ENCODE measurements around the gene ABCB11.

The ABCB11 gene

GRCh38 chr2:168997118-168997521, 34.0 kb downstream of the ABCB11 start:
- in situ Hi-C loops (cut with HindIII; ENCODE audit: low sequenced_read_pairs), result no loop called here
- H3K4me3 ChIP-seq (ENCODE audit: low read depth, low read length), result no peak overlapping the region
- DNase-seq (ENCODE audit: low read depth), result peak; percentile 12
- TF ChIP-seq, protein P1, sequence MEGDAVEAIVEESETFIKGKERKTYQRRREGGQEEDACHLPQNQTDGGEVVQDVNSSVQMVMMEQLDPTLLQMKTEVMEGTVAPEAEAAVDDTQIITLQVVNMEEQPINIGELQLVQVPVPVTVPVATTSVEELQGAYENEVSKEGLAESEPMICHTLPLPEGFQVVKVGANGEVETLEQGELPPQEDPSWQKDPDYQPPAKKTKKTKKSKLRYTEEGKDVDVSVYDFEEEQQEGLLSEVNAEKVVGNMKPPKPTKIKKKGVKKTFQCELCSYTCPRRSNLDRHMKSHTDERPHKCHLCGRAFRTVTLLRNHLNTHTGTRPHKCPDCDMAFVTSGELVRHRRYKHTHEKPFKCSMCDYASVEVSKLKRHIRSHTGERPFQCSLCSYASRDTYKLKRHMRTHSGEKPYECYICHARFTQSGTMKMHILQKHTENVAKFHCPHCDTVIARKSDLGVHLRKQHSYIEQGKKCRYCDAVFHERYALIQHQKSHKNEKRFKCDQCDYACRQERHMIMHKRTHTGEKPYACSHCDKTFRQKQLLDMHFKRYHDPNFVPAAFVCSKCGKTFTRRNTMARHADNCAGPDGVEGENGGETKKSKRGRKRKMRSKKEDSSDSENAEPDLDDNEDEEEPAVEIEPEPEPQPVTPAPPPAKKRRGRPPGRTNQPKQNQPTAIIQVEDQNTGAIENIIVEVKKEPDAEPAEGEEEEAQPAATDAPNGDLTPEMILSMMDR (IDR thresholded peaks at IDR 0.05; ENCODE audit: low read depth, low read length, missing control alignments), result no peak

DNA sequence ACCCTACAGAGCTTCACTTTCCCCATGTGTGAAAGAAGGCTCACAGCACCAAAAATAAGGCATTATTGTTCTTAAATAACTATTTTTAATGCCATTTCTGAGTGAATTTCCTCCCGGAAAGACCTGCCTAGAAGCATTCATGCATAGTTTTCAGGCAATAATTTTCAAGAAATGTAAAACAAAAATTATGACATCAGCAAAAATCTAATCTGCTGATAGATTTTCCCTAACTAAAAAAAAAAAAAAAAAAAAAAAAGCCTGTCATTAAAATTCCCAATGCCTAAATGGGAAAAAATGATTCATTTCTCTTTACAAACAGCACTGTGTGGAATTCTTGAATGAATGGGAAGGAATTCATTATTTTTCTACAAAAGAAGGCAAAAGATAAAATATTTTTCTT, 35.4 kb downstream of the ABCB11 start:
- H3K4me3 ChIP-seq (ENCODE audit: low read depth, low read length), result no peak overlapping the region
- in situ Hi-C loops (cut with HindIII; ENCODE audit: low sequenced_read_pairs), result no loop called here
- no peak for DNase-seq (ENCODE audit: low read depth)
- TF ChIP-seq, protein P1 (IDR thresholded peaks at IDR 0.05; ENCODE audit: low read depth, low read length, missing control alignments), result no peak

DNA sequence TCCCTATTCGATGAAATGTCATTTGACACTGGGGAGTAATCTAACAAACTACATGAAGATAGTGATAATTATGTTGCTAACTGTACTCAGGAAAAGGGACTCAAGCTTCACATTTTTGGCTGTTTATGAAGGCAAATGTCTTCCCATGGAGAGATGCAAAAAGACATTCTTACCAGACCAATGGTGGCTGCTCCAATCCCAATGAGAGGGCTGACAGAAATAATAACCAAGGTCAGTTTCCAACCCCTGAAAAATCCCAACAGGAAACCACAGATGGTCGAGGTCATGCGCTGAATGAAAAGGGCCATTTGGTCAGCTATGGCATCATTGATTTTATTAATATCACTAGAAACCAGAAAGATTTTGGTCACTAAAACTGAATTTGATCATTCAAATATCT, 37.6 kb downstream of the ABCB11 start:
- TF ChIP-seq, protein P1 (IDR thresholded peaks at IDR 0.05; ENCODE audit: low read depth, low read length, missing control alignments), result no peak
- DNase-seq (ENCODE audit: low read depth), result no peak
- in situ Hi-C loops (cut with HindIII; ENCODE audit: low sequenced_read_pairs), result no loop called here
- H3K4me3 ChIP-seq (ENCODE audit: low read depth, low read length), result no peak overlapping the region

DNA sequence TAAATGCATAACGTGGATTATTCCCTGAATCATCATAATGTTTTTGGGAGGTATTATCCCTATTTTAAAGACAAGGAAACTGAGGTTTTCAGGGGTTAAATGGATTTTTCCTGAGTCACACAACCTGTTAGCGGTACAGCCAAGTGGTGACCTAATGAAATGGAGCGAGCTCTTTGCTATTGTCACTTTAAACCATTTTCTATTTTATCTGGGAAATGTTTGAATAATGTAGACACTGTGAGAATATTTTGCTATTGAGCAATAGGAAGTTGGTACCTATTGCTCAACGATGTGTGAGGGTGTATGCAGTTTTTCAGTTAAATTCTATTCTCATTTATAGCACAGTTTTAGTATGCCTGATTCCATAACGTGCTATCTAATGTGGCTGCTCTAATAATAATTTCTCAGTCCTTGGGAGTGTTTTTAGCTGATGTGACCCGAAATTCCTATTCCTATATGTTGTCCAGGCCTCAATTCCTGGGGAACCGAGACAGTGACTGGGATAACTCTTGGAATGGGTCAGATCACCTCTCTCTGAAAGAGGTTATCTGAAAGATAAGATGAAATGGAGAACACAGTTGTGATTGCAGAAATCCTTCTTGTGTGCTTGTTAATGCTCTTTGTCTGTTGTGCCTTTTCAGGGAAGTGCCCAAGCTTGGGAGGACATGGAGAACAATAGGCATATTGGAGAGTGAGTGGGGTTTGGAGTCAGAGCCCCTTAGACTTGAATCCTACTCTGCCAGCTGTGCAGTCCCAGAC, 38.4 kb downstream of the ABCB11 start:
- no peak for DNase-seq (ENCODE audit: low read depth)
- in situ Hi-C loops (cut with HindIII; ENCODE audit: low sequenced_read_pairs), result no loop called here
- TF ChIP-seq, protein P1 (IDR thresholded peaks at IDR 0.05; ENCODE audit: low read depth, low read length, missing control alignments), result no peak
- H3K4me3 ChIP-seq (ENCODE audit: low read depth, low read length), result no peak overlapping the region

GRCh38 chr2:168992026-168992425, 39.1 kb downstream of the ABCB11 start:
- no peak overlapping the region for H3K4me3 ChIP-seq (ENCODE audit: low read depth, low read length)
- TF ChIP-seq, protein P1 (IDR thresholded peaks at IDR 0.05; ENCODE audit: low read depth, low read length, missing control alignments), result no peak
- in situ Hi-C loops (cut with HindIII; ENCODE audit: low sequenced_read_pairs), result no loop called here
- no peak for DNase-seq (ENCODE audit: low read depth)

DNA sequence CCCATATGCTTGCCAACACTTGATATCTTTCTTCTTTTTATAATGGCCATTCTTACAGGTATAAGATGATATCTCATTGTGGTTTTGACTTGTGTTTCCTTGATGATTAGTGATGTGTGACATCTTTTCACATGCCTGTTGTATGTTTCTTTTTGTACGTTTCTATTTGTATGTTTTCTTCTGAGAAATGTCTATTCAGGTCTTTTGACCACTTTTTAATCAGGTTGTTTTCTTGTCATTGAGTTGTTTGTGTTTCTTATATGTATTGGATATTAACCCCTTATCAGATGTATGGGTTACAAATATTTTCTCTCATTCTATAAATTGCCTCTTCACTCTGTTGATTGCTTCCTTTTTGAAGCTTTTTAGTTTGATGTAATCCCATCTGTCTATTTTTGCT, 42.4 kb downstream of the ABCB11 start:
- DNase-seq (ENCODE audit: low read depth), result no peak
- TF ChIP-seq, protein P1 (IDR thresholded peaks at IDR 0.05; ENCODE audit: low read depth, low read length, missing control alignments), result no peak
- in situ Hi-C loops (cut with HindIII; ENCODE audit: low sequenced_read_pairs), result no loop called here
- no peak overlapping the region for H3K4me3 ChIP-seq (ENCODE audit: low read depth, low read length)
